Activated CD4-positive, CD25-positive, alpha-beta regulatory T cell treated with anti-CD3 and anti-CD28 coated beads, Interleukin-2, amount 50 U/mL, for 24 hours (primary cell): ENCODE measurements around the gene PAXX.

Experiments used
- ATAC-seq, 2 donors: fragments of 150-1000 bp; cut with Tn5 transposase; one replicate each; pipeline ENCODE4 v1.10.0; 2021; ENCODE audit warnings: mild to moderate bottlenecking in 1 of 2, moderate library complexity in 1 of 2

Gene PAXX

GRCh38 chr9:137006116-137007003 is 14.1 kb downstream of the PAXX start:
- ATAC-seq: no peak

GRCh38 chr9:137007108-137007815 is 15.0 kb downstream of the PAXX start:
- ATAC-seq: no peak

GRCh38 chr9:137007816-137008270 is 15.6 kb downstream of the PAXX start:
- ATAC-seq: no peak

GRCh38 chr9:137008312-137008711 is 16.1 kb downstream of the PAXX start:
- ATAC-seq: no peak

GRCh38 chr9:137009217-137009616 is 17.0 kb downstream of the PAXX start:
- ATAC-seq: no peak

- ATAC-seq: no peak
Observed at GRCh38 chr9:137009938-137010732, 17.9 kb downstream of the PAXX start.

GRCh38 chr9:137011156-137011555 is 18.9 kb downstream of the PAXX start:
- no peak for ATAC-seq

- ATAC-seq: no peak
Observed at GRCh38 chr9:137011907-137012675, 19.9 kb downstream of the PAXX start.

GRCh38 chr9:137012694-137013570 is 20.7 kb downstream of the PAXX start:
- ATAC-seq: no peak

GRCh38 chr9:137013571-137013940 is 21.3 kb downstream of the PAXX start:
- no peak for ATAC-seq

- ATAC-seq: no peak
Observed at GRCh38 chr9:137014166-137014565, 21.9 kb downstream of the PAXX start.

- ATAC-seq: no peak
Observed at GRCh38 chr9:137014776-137015539, 22.7 kb downstream of the PAXX start.

- ATAC-seq: no peak
Observed at GRCh38 chr9:137015540-137015930, 23.3 kb downstream of the PAXX start.

- no peak for ATAC-seq
Observed at GRCh38 chr9:137015976-137016375, 23.8 kb downstream of the PAXX start.

- no peak for ATAC-seq
Observed at GRCh38 chr9:137016436-137016835, 24.2 kb downstream of the PAXX start.

- ATAC-seq: no peak
Observed at GRCh38 chr9:137017071-137017470, 24.8 kb downstream of the PAXX start.

GRCh38 chr9:137017791-137018497 is 25.7 kb downstream of the PAXX start:
- ATAC-seq: no peak

- no peak for ATAC-seq
Observed at GRCh38 chr9:137018761-137019559, 26.7 kb downstream of the PAXX start.
